Neutrophil (primary cell): Measurements from ENCODE around the gene CTDSPL.

ENCODE experiments used
- H3K27ac ChIP-seq: fragments of 200-600 bp; sonication (generic); 2 replicates; pipeline ENCODE4 v1.5.1; 2016; ENCODE audit warnings: mild to moderate bottlenecking, moderate library complexity
- H3K27me3 ChIP-seq: fragments of 200-600 bp; sonication (generic); 2 replicates; pipeline ENCODE4 v1.6.0; 2016; ENCODE audit warnings: mild to moderate bottlenecking
- H3K36me3 ChIP-seq: fragments of 200-600 bp; sonication (generic); 2 replicates; pipeline ENCODE4 v1.5.1; 2017
- H3K4me1 ChIP-seq, 2 experiments: fragments of 200-600 bp in 1 of 2; sonication (generic) in 1 of 2; 1 replicate in 1 of 2; 2 replicates in 1 of 2; pipeline versions ENCODE4 v1.5.1 to v1.6.1; 2013 to 2016; ENCODE audit warnings: low read depth in 1 of 2, low read length in 1 of 2, mild to moderate bottlenecking in 1 of 2, moderate library complexity in 1 of 2; ENCODE audit not compliant: control insufficient read depth in 1 of 2, insufficient read depth in 1 of 2
- H3K4me3 ChIP-seq, 2 experiments: fragments of 200-600 bp in 1 of 2; sonication (generic) in 1 of 2; 1 replicate in 1 of 2; 2 replicates in 1 of 2; pipeline ENCODE4 v1.5.1; 2013 to 2016; ENCODE audit warnings: low read depth in 1 of 2, low read length in 1 of 2, mild to moderate bottlenecking in 1 of 2, moderate library complexity in 1 of 2
- H3K9me3 ChIP-seq: fragments of 200-600 bp; sonication (generic); 2 replicates; pipeline ENCODE4 v1.5.1; 2016
- CTCF ChIP-seq: fragments of 200-600 bp; sonication (generic); IDR thresholded peaks from 2 replicates; pipeline ENCODE4 v1.5.1; 2016; ENCODE audit warnings: antibody characterized with exemption

Gene CTDSPL

DNA sequence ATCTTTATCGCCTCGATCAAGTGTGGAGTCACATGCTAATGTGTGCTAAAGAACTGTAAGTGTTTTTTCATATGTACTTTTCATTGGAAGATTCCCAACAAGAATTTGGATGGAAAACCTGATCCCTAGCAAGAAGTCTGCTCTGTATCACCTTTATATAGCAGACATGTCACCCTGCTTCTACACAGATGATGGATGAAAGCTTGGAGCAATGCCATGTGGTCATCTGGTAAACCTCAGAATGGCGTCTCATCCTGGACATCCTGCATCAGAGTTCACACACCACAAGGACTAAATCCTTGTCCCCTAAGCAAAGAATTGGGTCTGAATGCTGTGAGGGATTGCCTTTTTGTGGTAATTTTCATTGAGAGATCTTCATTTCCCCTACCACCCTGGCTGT lies 42.1 kb upstream of the CTDSPL start:
- Histone ChIP-seq H3K36me3 (peaks cover 12% of the 10 kb centered on the region), H3K4me1 (peaks cover 20 to 22% of the 10 kb centered on the region in 2 experiments), H3K4me3 (no peak overlapping the region), H3K27ac (peak overlapping the region; percentile 35), H3K9me3 (no peaks in the 10 kb centered on the region), H3K27me3 (no peaks in the 10 kb centered on the region)
- TF ChIP-seq CTCF: no peak

DNA sequence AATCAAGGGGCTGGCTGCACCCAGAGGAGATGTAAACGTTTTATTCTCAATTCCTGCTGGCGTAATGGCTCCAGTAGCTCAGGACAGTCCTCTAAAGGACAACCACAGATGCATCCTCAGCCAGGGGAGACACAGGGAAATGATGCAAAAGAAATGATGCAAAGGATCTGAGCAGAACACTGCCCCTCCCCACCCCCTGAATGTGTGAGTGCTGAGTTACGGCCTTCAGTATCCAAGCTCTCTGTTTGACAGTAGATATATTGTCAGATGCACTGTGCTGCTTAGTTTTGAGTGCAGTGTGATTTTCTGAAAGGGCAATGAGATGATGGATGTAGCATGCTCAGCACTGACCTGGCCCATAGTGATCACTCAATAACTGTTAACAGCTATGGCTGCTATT lies 41.4 kb upstream of the CTDSPL start:
- H3K4me1 ChIP-seq: peaks cover 20 to 22% of the 10 kb centered on the region in 2 experiments
- peaks cover 12% of the 10 kb centered on the region for H3K36me3 ChIP-seq
- H3K4me3 ChIP-seq: no peak overlapping the region
- peak overlapping the region; percentile 35 for H3K27ac ChIP-seq
- no peaks in the 10 kb centered on the region for H3K9me3 ChIP-seq
- TF ChIP-seq CTCF: no peak
- H3K27me3 ChIP-seq: no peaks in the 10 kb centered on the region

DNA sequence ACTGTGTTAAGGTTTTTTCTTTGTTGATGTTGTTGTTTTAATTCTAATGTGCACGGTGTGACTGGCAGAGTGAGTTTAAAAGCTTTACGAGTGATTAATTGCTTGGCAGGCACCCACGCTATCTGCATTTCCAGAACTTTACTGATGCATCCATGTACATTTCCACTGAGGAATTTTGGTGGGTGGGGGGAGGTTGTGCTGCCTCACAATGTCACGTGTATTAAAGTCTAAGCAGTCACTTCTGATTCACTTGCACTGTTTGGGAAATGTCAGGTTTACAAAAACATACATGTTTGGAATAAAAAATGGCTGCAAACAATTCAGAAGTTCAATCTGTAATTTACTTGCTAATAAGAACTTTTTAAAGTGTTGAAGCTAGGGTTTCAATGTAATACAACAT lies 38.5 kb upstream of the CTDSPL start:
- H3K36me3 ChIP-seq: peaks cover 8% of the 10 kb centered on the region
- H3K9me3 ChIP-seq: no peaks in the 10 kb centered on the region
- H3K4me1 ChIP-seq: peaks cover 20 to 21% of the 10 kb centered on the region in 2 experiments
- H3K4me3 ChIP-seq: no peak overlapping the region
- TF ChIP-seq CTCF: no peak
- H3K27ac ChIP-seq: no peak overlapping the region
- H3K27me3 ChIP-seq: no peaks in the 10 kb centered on the region

DNA sequence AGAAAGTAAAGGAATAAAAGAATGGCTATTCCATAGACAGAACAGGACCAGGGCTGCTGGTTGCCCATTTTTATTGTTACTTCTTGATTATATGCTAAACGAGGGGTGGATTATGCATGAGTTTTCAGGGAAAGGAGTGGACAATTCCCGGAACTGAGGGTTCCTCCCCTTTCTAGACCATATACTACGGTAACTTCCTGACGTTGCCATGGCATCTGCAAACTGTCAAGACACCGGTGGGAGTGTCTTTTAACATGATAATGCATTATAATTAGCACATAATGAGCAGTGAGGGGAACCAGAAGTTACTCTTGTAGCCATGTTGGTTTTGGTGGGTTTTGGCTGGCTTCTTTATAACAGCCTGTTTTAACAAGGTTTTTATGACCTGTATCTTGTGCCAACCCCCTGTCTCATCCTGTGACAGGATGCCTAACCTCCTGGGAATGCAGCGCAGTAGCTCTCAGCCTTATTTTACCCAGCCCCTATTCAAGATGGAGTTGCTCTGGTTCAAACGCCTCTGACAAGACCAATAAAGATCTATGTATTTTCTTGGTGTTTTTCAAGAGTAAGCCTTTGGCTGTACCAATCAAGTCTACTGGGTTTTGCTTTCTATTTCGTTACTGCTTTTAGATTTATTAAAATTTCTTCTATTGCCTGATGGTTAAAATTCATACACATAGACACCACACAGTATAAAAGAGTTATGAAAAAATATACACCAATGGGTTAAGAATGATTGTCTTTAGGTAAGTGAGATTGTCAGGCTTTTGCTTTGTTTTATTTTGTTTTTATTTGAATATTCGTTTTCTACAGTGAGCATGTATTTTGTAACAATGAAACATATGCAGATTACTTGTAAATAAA lies 37.4 kb upstream of the CTDSPL start:
- no peak overlapping the region for H3K27ac ChIP-seq
- no peak for TF ChIP-seq CTCF
- peaks cover 8% of the 10 kb centered on the region for H3K36me3 ChIP-seq
- H3K4me3 ChIP-seq: no peak overlapping the region
- no peaks in the 10 kb centered on the region for H3K9me3 ChIP-seq
- peaks cover 11 to 12% of the 10 kb centered on the region in 2 experiments for H3K4me1 ChIP-seq
- no peaks in the 10 kb centered on the region for H3K27me3 ChIP-seq

DNA sequence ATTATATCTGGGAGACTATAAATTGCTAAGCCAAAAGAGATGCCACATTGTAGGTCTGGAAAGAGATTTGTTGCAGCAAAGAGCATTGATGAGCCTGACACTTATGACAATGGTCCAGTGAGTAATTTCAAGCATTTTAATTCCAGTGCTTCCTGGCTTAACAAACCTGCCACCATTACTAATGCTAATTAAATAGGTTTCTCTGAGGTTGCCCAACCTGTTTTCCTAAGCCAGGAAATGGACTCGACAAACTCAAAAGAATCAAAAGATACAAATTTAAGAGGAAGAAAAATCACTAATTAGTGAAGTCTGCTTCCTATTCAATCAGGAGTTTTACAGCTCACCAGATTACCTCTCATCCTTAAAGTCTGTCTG lies 36.7 kb upstream of the CTDSPL start:
- H3K36me3 ChIP-seq: peaks cover 8% of the 10 kb centered on the region
- H3K27ac ChIP-seq: no peak overlapping the region

More for the DNA sequence above, 36.7 kb upstream of the CTDSPL start:
- Histone ChIP-seq H3K4me1 (peaks cover 5 to 6% of the 10 kb centered on the region in 2 experiments), H3K9me3 (no peaks in the 10 kb centered on the region), H3K4me3 (no peak overlapping the region), H3K27me3 (no peaks in the 10 kb centered on the region)
- TF ChIP-seq CTCF: no peak
